CD4-positive, alpha-beta T cell treated with Interleukin-2 at 100 ng/mL for 4 hours (primary cell): ENCODE data around the gene C3orf33.

Source experiments
- DNase-seq: peaks from one replicate; pipeline ENCODE4 v3.0.0-alpha.2; 2020; ENCODE audit warnings: low spot score

Gene C3orf33

DNA sequence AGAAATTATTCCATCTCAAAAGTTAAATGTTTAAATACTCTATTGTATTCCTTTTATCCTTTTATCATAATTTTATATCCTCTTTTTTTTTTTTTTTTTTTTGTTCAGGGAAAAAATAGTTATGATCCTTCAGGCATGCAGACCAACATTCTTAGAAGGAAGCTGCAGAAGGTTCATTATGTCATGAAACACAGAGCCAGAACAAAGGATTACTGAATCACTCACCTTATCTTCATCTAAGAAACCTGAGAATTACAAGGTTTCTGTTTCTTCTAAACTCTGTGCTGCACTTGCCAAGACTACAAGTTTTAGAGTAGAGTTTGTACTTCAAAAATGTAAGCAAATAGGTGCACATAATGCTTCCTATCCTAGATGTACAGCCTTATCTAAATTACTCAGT, 64.5 kb downstream of the C3orf33 start:
- no peak for DNase-seq

DNA sequence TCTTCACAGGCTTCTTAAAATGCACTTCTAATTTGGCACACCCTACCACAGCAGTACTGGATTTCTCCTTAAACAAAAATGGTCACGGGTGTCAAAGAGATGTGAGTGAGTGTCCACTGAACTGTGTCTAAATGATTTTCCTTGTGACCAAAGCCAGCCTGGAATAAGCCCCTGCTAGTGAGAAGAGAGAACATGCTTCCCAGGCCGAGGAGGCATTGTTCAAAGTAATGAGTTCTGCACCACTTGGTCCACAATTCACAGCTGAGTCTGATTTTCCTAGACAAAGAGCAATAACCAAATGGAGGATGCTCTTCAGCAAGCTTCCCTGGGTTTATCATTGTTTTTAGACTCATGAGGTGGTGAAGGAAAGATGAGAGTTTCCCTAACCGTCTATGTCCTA, 65.0 kb downstream of the C3orf33 start:
- no peak for DNase-seq

DNA sequence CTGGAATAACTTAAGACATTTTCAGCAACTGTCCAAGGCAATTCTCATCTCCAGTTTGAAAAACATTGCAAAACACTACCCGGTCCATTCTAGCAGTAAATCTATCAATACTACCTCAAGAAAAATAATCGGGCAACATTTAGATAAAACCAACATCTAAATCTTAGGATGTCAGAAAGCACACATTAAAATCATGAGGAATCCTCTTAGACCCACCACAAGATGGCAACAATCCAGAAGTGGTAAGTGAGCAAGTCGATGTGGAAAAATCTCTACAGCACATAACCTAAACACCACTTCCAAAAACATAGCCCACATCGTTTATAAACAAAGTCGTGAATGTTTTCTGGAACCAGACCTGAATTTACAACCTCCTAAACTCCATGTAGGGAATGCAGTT, 66.9 kb downstream of the C3orf33 start:
- no peak for DNase-seq

DNA sequence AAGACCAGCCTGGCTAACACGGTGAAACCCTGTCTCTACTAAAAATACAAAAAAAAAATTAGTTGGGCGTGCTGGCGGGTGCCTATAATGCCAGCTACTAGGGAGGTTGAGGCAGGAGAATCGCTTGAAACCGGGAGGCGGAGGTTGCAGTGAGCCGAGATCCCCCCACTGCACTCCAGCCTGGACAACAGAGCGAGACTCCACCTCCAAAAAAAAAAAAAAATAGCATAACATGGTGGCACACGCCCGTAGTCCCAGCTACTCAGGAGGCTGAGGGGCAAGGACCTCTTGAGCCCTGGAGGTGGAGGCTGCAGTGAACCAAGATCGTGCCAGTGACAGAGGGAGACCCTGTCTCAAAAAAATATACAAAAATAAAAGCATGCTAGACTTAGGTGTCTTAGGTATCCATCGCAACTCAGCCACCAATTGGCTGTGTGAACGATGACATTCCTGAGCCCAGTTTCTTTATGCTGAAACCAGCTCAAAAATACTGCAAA, 67.5 kb downstream of the C3orf33 start:
- DNase-seq: no peak

DNA sequence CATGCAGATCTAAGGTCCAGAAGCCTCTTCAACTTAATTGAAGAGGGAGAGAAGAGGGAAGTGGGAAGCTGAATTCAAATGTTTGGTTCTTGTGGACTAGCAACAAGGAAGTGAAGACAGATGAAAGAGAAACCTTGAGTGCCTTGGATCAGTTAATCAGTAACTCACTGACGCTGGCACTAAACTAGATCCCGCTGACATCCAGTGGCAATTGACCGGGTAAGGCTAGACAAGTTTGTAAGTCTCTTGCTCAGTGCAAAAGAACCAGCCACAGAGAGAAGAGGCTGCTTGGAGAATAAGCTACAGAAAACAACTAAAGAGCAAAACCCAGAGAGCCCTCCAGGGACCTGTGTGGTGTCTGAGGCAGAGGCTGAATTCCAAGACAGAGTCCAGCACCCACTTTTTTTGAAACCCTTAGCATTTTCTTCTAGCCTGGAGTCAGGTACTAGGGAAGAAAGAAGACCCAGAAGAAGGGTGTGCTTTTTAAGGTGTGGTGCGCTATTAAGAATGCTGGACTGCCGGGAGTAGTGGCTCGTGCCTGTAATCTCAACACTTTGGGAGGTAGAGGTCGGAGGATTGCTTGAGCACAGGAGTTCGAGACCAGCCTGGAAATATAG, 68.1 kb downstream of the C3orf33 start:
- no peak for DNase-seq

DNA sequence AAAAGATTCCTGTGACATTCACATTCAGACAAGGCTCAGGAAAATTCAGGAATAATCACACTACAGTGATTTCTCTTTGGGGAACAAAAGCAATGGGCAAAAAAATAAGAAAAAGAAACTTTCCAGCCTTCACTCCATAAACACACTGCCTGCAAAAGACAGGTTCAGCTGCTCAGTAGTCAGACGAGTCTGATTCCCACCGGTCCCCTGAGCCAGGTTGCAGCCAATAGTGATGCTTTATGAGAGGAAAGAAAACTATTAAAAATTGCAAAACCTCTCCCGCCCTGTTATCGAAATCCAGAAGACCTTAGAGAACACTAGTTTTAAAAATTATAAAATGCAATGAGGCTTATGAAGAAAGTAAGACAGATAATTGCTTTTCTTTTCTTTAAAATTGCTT, 69.7 kb downstream of the C3orf33 start:
- DNase-seq: no peak

DNA sequence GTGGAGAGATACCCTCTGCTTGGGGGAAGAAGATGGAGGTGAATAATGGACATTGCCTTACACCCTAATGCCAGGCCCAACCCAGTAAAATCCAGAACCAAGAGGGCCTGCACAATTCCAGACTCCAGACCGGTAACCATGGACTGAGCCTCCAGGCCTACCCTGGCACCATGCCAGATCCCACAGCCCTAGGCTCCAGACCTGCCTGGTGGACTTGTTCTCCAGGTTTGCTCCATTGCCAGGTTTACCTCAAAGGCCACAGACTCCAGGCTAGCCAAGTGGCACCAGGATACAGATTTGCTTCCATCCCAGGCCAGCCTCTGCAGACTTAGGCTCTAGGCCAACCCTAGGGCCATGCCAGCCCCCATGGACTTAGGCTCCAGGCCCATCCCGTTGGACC, 75.2 kb downstream of the C3orf33 start:
- DNase-seq: no peak

DNA sequence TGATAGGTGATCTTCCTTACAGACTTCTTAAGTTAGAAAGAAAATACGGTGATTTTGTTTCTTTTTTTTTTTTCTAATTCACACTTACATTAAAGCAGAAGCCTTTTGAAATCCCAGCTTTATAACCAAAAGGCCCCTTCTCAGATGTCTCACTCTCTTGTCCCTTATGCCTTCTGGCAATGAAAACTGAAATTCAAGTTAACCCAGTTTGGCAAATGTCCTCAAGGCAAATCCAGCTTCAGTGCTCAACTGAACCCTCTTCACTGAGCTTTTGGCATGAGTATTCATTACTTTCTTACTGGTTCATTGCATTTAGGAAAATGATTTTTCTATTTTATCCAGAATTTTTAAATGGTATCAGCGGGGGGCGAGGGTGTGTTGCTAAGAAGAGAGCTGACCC, 78.2 kb downstream of the C3orf33 start:
- no peak for DNase-seq

DNA sequence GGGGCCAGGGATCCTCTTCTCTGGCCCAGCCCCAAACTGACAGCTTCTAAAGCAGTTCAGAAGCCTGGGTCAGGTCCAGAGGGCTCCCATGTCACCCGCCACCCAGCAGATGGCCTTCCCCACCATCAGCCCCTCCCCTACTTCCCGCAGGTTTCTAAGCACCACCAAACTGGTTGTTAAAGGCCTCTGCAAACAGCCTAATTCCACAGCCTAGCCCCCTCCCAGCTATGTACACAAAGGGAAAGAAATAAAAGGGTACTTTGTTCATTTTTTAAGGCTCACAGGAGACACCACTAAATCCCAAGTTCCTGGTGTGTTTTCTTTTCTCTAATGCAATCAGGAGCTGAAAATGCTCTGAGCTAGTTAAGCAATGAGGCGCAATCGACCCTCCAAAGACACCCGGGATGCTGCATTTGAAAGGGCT, 91.8 kb downstream of the C3orf33 start:
- DNase-seq: no peak
